ENCODE results near the gene SPACA9. TPM values are rescaled to one million over a fixed set of nuclear protein-coding genes. Genes with fewer than 3 reads are reported as not detected.

SPACA9 gene
- total RNA-seq, 1 donor from 2014 or later, result 1.2 TPM

GRCh38 chr9:132939169-132939568, 60.5 kb downstream of the SPACA9 start:
- intact Hi-C loops (cut with micrococcal nuclease), result no loop called here
- DNase-seq (no peak), ATAC-seq (ENCODE audit: low read depth) (no peak)
- Mint-ChIP-seq H3K27me3 (no peaks in the 10 kb centered on the region), H3K4me1 (peaks cover 20% of the 10 kb centered on the region), H3K27ac (no peak overlapping the region), H3K36me3 (ENCODE audit: low read depth) (peaks cover 19% of the 10 kb centered on the region), H3K4me3 (no peak overlapping the region), H3K9me3 (no peaks in the 10 kb centered on the region)
- POLR2A ChIA-PET, result no interaction called here
- CTCF ChIA-PET, result no interaction called here
- no peak for TF ChIP-seq CTCF (IDR thresholded peaks at IDR 0.05)

Other genes with a start within 250 kb of the SPACA9 start
- gene DDX31, start 208.9 kb upstream of the SPACA9 start, total RNA-seq, result 18.0 and 21.8 TPM in 2 replicates
- gene GTF3C4, start 208.4 kb upstream of the SPACA9 start, total RNA-seq, result 16.1 and 16.6 TPM in 2 replicates
- gene AK8, start 614 bp upstream of the SPACA9 start, total RNA-seq, result 0.93 and 1.0 TPM in 2 replicates
- 51.7 and 61.4 TPM in 2 replicates for gene TSC1, start 65.7 kb downstream of the SPACA9 start, total RNA-seq
- gene GFI1B, start 99.8 kb downstream of the SPACA9 start, total RNA-seq, result 0.07 and 0.38 TPM in 2 replicates
- gene GTF3C5, start 152.1 kb downstream of the SPACA9 start, total RNA-seq, result 53.6 and 56.6 TPM in 2 replicates
- 0.49 and 0.64 TPM in 2 replicates for gene CEL, start 183.1 kb downstream of the SPACA9 start, total RNA-seq
- 21.2 and 29.2 TPM in 2 replicates for gene RALGDS, start 242.3 kb downstream of the SPACA9 start, total RNA-seq

All from activated B cell treated with CpG ODN at 0.5 μM for 24 hours (primary cell).